Activated naive CD4-positive, alpha-beta T cell treated with anti-CD3 and anti-CD28 coated beads, Interleukin-2, amount 50 U/mL, for 72 hours (primary cell): Measurements from ENCODE around the gene SSR2. TPM values are rescaled to one million over a fixed set of nuclear protein-coding genes. Genes with fewer than 3 reads are reported as not detected.

Source experiments
- ATAC-seq, 2 donors: fragments of 150-1000 bp; cut with Tn5 transposase; 2 replicates each; pipeline ENCODE4 v1.10.0; 2021; ENCODE audit warnings: mild to moderate bottlenecking in 2 of 2, moderate library complexity in 2 of 2
- DNase-seq, 2 donors: peaks; one replicate each; pipeline ENCODE4 v3.0.0; 2021 to 2022; ENCODE audit warnings: low spot score in 2 of 2
- H3K27ac Mint-ChIP-seq, 2 donors: one replicate each; pipeline ENCODE4 v1.8.0; 2022; ENCODE audit warnings: mild to moderate bottlenecking in 2 of 2, mixed read lengths in 2 of 2
- H3K36me3 Mint-ChIP-seq, 2 donors: one replicate each; pipeline ENCODE4 v1.8.0; 2022; ENCODE audit warnings: mixed read lengths in 2 of 2
- H3K9me3 Mint-ChIP-seq, 2 donors: one replicate each; pipeline ENCODE4 v1.8.0; 2022; ENCODE audit warnings: mixed read lengths in 2 of 2
- total RNA-seq, 2 donors: library from RNA; stranded (reverse); gene quantifications; one replicate each; pipeline ENCODE4 v1.2.3, GENCODE V29; 2022

The SSR2 gene
- total RNA-seq, 2 donors from 2014 or later = 178 TPM

- ATAC-seq (no peak), DNase-seq (no peak)
- H3K27ac Mint-ChIP-seq = peak overlapping the region; percentile 89 to 96
- H3K9me3 Mint-ChIP-seq = no peaks in the 10 kb centered on the region
- H3K36me3 Mint-ChIP-seq = peaks cover 42% of the 10 kb centered on the region in 2 donors
These were observed 48.6 kb downstream of the SSR2 start for GRCh38 chr1:155971910-155972809.

- no peaks in the 10 kb centered on the region for H3K9me3 Mint-ChIP-seq
- H3K27ac Mint-ChIP-seq = peak overlapping the region; percentile 87 to 91
- H3K36me3 Mint-ChIP-seq = peaks cover 27 to 28% of the 10 kb centered on the region in 2 donors
- ATAC-seq (peak; percentile 72 to 94), DNase-seq (peak in 1 of 2 donors; percentile 78)
These were observed 50.1 kb downstream of the SSR2 start for GRCh38 chr1:155970531-155971167.

- ATAC-seq (no peak), DNase-seq (no peak)
- H3K27ac Mint-ChIP-seq = peak overlapping the region; percentile 87 to 91
- no peaks in the 10 kb centered on the region for H3K9me3 Mint-ChIP-seq
- peaks cover 14 to 24% of the 10 kb centered on the region in 2 donors for H3K36me3 Mint-ChIP-seq
These were observed 51.4 kb downstream of the SSR2 start for GRCh38 chr1:155969377-155969791.

- DNase-seq (no peak), ATAC-seq (no peak)
- Mint-ChIP-seq H3K9me3 (no peaks in the 10 kb centered on the region), H3K36me3 (peaks cover 10 to 20% of the 10 kb centered on the region in 2 donors), H3K27ac (peak overlapping the region; percentile 87 to 97)
These were observed 52.1 kb downstream of the SSR2 start for GRCh38 chr1:155968670-155969069.

- H3K36me3 Mint-ChIP-seq = peaks cover 10 to 16% of the 10 kb centered on the region in 2 donors
These were observed 52.7 kb downstream of the SSR2 start for GRCh38 chr1:155968051-155968400.

GRCh38 chr1:155967341-155968050, 53.3 kb downstream of the SSR2 start:
- peaks cover 10 to 11% of the 10 kb centered on the region in 2 donors for H3K36me3 Mint-ChIP-seq
- ATAC-seq = no peak
- DNase-seq = no peak
- peak overlapping the region; percentile 87 to 97 for H3K27ac Mint-ChIP-seq
- H3K9me3 Mint-ChIP-seq = no peaks in the 10 kb centered on the region

More at GRCh38 chr1:155968051-155968400, 52.7 kb downstream of the SSR2 start:
- ATAC-seq = no peak
- H3K27ac Mint-ChIP-seq = peak overlapping the region; percentile 87 to 97
- no peaks in the 10 kb centered on the region for H3K9me3 Mint-ChIP-seq
- DNase-seq = no peak

- no peak for DNase-seq
- no peak for ATAC-seq
- H3K27ac Mint-ChIP-seq = peak overlapping the region; percentile 87 to 97
- peaks cover 9 to 15% of the 10 kb centered on the region in 2 donors for H3K36me3 Mint-ChIP-seq
- no peaks in the 10 kb centered on the region for H3K9me3 Mint-ChIP-seq
These were observed 54.0 kb downstream of the SSR2 start for GRCh38 chr1:155966750-155967149.

- no peaks in the 10 kb centered on the region for H3K9me3 Mint-ChIP-seq
- peak overlapping the region; percentile 87 to 90 for H3K27ac Mint-ChIP-seq
- ATAC-seq (no peak), DNase-seq (no peak)
- H3K36me3 Mint-ChIP-seq = peaks cover 13 to 18% of the 10 kb centered on the region in 2 donors
These were observed 54.6 kb downstream of the SSR2 start for GRCh38 chr1:155966135-155966534.

GRCh38 chr1:155964193-155964592, 56.6 kb downstream of the SSR2 start:
- peak overlapping the region in 1 of 2 donors; percentile 22 for H3K27ac Mint-ChIP-seq
- ATAC-seq (no peak), DNase-seq (no peak)
- H3K9me3 Mint-ChIP-seq = no peaks in the 10 kb centered on the region
- peaks cover 16 to 26% of the 10 kb centered on the region in 2 donors for H3K36me3 Mint-ChIP-seq

GRCh38 chr1:155962599-155963211, 58.0 kb downstream of the SSR2 start:
- ATAC-seq (no peak), DNase-seq (no peak)
- Mint-ChIP-seq H3K36me3 (peaks cover 17 to 20% of the 10 kb centered on the region in 2 donors), H3K9me3 (no peaks in the 10 kb centered on the region), H3K27ac (peak overlapping the region; percentile 74 to 80)

- H3K27ac Mint-ChIP-seq = peak overlapping the region; percentile 74 to 80
- DNase-seq = no peak
These were observed 58.8 kb downstream of the SSR2 start for GRCh38 chr1:155961937-155962336.

GRCh38 chr1:155960081-155960745, 60.5 kb downstream of the SSR2 start:
- H3K36me3 Mint-ChIP-seq = peaks cover 23 to 28% of the 10 kb centered on the region in 2 donors
- H3K27ac Mint-ChIP-seq = peak overlapping the region; percentile 74 to 97
- no peaks in the 10 kb centered on the region for H3K9me3 Mint-ChIP-seq
- DNase-seq = no peak
- ATAC-seq = no peak

More at GRCh38 chr1:155961937-155962336, 58.8 kb downstream of the SSR2 start:
- Mint-ChIP-seq H3K9me3 (no peaks in the 10 kb centered on the region), H3K36me3 (peaks cover 22 to 27% of the 10 kb centered on the region in 2 donors)
- peak in 1 of 2 donors; percentile 73 for ATAC-seq

Other genes starting within 250 kb of the SSR2 start
- 10 to 100 TPM; 63.7 to 80.4 TPM for gene GON4L, start 163.7 kb downstream of the SSR2 start, total RNA-seq
- gene SYT11, start 161.4 kb downstream of the SSR2 start, total RNA-seq = 10 to 100 TPM; 20.9 to 21.5 TPM
- 10 to 100 TPM; 33.1 to 49.2 TPM for gene RIT1, start 109.6 kb downstream of the SSR2 start, total RNA-seq
- gene KHDC4, start 86.5 kb downstream of the SSR2 start, total RNA-seq = 100 to 1,000 TPM in 1 of 2 donors, 10 to 100 TPM in 1; 81.2 to 100 TPM
- not detected for gene RXFP4, start 79.3 kb downstream of the SSR2 start, total RNA-seq
- 100 to 1,000 TPM; 131 to 238 TPM for gene ARHGEF2, start 42.4 kb downstream of the SSR2 start, total RNA-seq
- 10 to 100 TPM; 31.3 to 32.2 TPM for gene UBQLN4, start 32.8 kb upstream of the SSR2 start, total RNA-seq
- gene LAMTOR2, start 33.8 kb upstream of the SSR2 start, total RNA-seq = 10 to 100 TPM; 36.0 to 51.7 TPM
- under 1 TPM; 0.36 to 0.89 TPM for gene RAB25, start 40.2 kb upstream of the SSR2 start, total RNA-seq
- under 1 TPM; 0.16 to 0.49 TPM for gene MEX3A, start 61.5 kb upstream of the SSR2 start, total RNA-seq
- gene LMNA, start 93.8 kb upstream of the SSR2 start, total RNA-seq = 100 to 1,000 TPM; 116 to 147 TPM
- 10 to 100 TPM; 10.5 to 36.2 TPM for gene SEMA4A, start 132.6 kb upstream of the SSR2 start, total RNA-seq
- gene SLC25A44, start 173.2 kb upstream of the SSR2 start, total RNA-seq = 10 to 100 TPM; 79.1 to 82.1 TPM
- gene PMF1, start 192.1 kb upstream of the SSR2 start, total RNA-seq = 100 to 1,000 TPM; 120 to 156 TPM
- gene BGLAP, start 221.2 kb upstream of the SSR2 start, total RNA-seq = 1 to 10 TPM; 4.3 to 9.7 TPM
- gene PAQR6, start 227.1 kb upstream of the SSR2 start, total RNA-seq = 1 to 10 TPM; 9.3 to 9.5 TPM